ENCODE data around the gene EHMT1.
A peak's percentile ranks its signal among the peaks of the same experiment; 100 is the strongest.
"Not testable (repeated sequence)": the region's sequence is repeated elsewhere in the genome, so short reads cannot be mapped to it uniquely, and the experiment has no call there.

EHMT1 gene

DNA sequence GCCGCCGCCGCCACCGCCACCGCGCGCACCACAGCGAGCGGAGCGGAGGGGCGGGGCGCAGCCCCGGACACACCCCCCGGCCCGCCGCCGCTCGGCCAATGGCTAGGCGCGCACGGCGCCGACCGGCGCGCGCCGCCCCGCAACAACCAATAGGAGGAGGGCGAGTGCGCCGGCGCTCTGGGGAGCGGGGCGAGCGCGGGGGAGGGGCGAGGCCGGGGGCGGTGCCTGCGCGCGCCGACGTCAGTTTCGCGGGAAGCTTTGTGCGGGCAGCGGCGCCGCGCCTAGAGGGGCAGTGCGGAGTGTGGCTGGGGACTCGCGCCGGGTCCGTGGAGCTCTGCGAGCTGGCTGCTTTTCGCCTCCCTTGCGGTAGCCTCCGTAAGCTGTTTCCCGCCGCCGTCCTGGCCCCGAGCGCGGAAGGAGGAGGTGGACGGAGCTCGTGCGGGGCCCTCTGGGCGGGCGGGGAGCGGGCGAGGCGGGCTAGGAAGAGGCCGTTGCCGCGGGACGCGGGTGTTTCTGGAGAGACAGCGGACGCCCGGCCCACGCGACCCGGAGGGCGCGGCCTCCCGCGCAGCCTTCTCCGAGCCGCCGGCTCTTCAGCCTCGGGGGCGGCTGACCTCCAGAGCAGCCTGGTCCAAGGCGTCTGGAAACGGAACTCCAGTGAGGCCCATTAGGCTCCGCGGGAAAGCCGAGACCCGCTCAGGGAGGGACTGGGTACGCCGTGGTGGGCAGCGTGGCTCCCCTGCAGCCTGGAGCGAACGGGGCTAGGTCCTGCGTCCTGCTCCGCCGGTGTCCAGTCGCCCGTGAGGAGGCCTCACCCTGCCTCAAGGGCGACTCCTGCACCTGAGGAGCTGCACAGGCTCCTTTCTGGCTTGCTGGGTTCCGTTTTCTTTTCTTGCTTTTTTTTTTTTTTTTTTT lies 28.1 kb upstream of the EHMT1 start, which contains the start of gene ZMYND19:
ZMYND19 (minus strand) TSS at position 44 of the 915 bp plus-strand sequence. CDS start 249 bp downstream, outside the sequence.
- peak; percentile 97 for DNase-seq (ENCODE audit: low read depth, low spot score)

DNA sequence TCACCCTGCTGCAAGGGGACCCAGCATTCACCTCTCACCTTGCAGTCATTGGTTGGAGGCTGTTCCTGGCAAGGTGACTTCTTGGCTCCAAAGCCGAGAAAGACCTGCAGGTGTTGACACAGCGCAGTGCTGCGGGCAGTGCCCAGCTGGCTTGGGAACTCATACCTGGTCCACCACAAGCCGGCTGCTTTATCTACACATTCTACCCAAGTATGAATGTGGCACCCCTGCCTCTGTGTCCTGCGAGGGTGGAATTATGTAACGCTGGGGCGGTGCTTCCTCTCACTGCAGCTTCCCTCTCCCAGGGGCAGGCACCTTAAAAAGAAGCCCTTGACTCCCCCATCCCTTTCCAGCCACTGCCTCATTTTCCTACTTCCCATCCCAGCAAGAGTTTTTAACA lies 26.0 kb upstream of the EHMT1 start:
- DNase-seq (ENCODE audit: low read depth, low spot score): no peak

DNA sequence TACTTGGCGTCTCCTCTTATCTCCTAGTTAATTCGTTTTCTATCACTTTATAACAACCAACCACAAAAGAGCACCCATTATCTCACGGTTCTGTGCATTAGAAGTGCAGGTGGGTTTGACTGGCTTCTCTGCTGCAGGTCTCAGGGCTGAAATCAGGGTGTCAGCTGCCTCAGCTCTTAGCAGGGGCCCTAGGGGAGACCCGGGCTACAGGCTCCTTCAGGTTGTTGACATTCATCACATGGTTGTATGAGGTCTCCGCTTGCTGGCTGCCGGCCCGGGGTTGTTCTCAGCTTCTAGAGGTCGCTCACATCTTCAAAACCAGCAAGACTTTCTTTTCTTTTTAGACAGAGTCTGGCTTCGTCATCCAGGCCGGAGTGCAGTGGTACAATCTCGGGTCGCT lies 25.6 kb upstream of the EHMT1 start:
- DNase-seq (ENCODE audit: low read depth, low spot score): no peak

DNA sequence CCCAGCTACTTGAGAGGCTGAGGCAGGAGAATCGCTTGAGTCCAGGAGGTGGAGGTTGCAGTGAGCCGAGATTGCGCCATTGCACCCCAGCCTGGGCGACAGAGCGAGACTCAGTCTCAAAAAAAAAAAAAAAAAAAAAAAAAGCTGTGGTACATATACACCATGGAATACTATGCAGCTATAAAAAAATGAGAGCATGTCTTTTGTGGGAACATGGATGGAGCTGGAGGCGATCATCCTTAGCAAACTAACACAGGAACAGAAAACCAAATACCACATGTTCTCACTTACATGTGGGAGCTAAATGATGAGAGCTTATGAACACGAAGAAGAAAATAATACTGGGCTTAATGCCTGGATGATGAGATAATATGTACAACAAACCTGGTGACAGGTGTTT lies 22.2 kb upstream of the EHMT1 start:
- DNase-seq (ENCODE audit: low read depth, low spot score): not testable (repeated sequence)

DNA sequence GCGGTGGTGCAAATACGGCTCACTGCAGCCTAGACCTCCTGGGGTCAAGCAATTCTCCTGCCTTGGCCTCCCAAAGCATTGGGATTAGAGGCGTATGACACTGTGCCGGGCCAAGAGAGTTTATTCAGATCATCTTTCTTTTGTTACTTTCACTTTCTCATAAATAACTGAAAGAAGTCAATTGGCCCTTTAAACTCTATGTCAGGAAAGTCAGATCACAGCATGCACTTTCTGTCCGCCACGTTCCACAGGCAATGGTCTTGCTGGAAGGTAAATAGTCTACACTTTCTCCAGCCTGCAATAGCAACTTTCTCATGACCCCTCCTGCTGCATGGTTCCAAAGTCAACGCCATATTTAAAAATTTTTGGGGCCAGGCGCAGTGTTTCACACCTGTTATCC lies 19.9 kb upstream of the EHMT1 start:
- no peak for DNase-seq (ENCODE audit: low read depth, low spot score)

DNA sequence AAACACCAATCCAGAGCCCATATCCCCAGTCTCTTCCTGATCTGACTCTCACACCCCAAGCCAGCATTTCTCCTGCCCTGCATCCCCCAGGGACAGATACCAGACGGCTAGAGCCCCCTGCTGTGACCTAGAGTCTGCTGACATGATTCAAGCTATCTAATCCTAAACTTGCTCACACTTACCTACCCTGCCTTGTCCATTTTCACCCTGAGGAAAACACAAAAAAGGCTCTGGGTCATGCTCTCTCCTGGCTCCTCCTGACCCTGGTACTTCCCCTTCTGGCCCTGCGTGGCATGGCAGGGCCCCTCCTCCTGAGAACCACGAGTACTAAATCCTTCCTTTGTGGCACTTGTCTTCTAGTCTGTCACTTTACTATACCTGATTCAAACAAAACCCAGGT lies 16.1 kb upstream of the EHMT1 start:
- no peak for DNase-seq (ENCODE audit: low read depth, low spot score)

DNA sequence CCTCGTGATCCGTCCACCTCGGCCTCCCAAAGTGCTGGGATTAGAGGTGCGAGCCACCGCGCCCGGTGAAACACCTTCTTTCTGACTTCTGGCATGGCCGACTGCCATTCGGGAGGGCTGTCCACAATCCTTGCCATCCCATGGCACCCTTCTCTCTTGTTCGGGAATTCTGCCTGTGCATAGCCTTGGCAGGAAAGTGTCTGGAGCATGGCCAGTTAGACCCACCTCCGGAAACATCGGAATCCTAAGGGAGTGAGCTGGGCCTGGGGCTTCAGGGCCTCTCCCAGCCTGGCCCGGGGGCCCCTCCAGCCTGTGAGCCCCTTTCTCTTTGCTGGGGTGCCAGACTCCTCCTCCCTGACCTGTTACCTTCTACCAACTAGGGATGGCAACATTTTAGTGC lies 14.9 kb upstream of the EHMT1 start:
- no peak for DNase-seq (ENCODE audit: low read depth, low spot score)

DNA sequence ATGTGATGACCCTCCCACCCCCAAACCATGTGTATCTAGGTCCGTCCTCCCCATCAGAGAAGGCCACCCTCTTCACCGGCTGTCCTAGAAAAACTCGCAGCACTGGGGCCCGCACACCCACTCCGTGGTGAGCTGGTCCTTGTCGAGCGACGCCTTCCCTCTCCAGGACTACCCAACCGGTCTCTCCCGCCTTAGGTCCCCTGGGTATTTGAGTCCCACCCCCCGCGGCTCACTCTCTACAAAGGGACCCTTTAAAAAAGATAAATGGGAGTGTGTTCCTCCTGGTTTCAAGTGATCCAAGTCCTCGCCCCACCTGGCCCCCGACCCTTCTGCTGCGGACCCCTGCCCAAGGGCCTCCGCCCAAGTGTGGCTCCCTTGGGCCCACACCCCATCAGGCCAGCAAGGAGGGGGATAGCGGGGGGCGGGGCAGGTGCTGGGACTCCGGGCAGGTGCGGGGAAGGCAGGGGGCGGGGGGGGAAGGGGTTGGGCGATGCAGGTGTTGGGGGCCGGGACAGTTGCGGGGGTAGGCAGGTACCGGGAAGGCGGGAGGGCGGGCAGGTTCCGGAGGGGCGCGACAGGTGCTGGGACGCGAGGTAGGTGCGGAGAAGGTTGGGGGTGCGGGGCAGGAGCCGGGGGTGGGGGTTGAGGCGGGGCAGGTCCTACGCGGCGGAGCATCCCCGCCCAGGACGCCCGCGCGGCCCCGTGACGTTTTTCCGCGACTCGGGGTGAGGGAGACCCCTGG lies 14.3 kb upstream of the EHMT1 start:
- no peak for DNase-seq (ENCODE audit: low read depth, low spot score)

DNA sequence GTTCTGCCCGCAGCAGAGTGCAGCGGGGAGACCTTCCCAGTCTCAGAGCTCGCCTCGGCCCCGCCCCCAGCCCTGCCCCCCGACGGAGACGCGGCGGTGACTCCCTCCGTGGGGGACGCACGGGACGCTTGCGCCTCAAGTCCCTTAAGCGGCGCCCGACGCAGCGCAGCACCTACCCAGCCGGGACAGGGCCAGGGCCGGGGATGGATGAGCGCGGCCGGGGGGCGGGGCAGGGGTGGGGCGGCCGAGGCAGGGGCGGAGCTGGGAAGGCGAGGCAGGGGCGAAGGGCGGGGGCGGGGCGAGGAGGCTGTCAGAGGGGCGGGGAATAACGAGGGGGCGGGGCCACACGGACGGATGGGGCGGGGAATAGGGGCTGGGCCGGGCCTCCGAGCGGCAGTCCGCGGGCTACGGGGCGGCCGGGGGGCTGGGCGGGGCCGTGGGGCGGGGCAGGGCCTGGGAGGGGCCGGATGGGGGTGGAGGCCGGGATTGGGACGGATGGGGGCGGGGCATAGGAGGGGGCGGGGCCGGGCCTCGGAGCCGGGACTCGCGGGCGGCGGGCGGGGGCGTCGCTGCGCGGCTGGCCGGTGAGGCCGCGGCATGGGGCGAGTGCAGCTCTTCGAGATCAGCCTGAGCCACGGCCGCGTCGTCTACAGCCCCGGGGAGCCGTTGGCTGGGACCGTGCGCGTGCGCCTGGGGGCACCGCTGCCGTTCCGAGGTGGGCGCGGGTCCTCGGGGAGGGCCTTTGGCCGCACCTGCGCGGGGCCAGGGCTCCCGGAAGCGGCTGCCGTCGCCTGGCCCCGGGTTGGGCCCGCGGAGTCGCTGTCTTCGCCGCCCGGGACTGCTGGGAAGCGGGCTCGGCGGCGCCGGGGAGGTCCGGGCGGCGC lies 13.4 kb upstream of the EHMT1 start, which contains the start of gene ARRDC1:
ARRDC1 (plus strand) TSS at position 566 of the 884 bp plus-strand sequence; CDS start at position 598, 32 bp downstream.
- peak; percentile 93 for DNase-seq (ENCODE audit: low read depth, low spot score)

DNA sequence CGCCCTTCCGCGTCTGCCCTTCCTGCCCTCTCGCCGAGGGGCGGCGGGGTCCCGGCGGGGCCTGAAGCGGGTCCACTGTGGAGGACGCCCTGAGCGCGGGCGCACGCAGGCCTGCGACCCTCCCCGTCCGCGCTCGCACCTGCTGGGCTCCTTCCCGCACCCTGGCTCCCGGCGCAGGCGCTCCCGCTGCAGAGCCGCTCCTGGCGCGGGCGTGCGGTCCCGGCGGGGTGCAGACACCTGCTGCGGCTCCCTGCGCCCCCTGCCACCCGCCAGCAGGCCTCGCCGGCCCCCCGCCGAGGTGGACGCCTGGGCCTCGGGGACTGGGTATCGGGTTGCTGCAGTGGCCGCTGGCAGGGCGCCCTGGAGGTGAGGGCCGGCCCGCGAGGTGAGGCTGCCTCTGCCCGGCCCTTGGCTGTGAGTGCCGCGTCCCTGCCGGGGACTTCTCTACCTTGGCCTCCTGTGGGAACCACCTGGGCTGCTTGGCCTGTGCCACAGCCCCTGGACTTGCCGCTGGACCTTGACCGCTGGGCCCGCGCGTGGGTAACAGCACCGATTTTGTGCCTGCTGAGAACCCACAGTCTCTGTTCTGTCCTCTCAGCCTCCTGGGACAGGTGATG lies 12.7 kb upstream of the EHMT1 start:
- peak; percentile 47 for DNase-seq (ENCODE audit: low read depth, low spot score)

DNA sequence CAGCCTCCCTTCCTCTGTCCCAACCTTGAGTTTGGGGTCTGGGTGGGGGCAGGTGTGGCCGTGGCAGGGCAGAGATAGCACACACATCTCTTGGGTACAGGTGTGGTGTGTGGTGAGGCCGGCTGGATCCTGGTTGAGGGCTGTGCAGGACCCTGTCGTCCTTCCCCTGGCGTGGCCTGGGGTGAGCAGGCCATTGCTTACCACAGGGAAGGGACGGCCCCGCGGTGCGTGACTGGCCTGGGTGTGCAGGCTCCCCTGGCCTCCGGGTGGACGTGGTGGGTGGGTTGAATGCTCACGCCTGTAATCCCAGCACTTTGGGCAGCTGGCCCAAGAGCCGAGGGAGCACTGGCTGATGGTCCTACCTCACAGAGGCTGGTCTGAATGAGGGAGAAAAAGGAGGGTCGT lies 12.1 kb upstream of the EHMT1 start:
- peak; percentile 32 for DNase-seq (ENCODE audit: low read depth, low spot score)

DNA sequence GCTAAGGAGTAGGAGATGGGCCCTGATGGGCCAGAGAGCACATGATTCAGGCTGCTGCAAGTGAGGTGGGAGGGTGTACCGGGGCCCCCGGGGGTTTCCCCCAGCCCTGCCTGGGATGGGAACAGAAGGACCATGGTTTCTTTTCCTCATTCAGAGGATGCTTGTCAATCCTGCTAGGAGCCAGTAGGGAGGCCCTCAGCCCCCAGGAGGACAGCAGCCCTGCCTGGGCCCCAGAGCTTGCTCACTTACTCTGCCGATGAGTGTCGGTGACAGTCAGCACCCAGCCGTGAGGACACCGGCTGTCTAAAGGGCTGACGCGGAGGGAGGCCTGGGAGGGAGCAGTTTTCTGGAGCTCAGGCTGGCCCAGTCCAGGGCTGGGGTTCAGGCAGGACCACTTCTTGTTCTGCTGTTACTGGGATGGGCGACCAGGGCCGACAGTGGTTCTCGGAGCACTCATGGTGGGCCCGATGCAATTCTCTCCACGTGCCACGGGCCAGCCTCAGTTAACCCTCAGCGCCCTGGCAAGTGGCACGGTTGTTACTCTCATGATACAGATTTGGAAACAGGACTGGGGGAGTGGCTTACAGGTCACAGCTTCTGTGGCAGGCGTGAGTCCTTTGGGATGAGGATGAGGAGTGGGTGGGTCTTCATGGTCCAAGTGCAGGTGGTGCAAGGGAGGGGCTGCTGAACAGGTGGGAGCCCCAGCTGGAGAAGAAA lies 11.5 kb upstream of the EHMT1 start:
- peak; percentile 30 for DNase-seq (ENCODE audit: low read depth, low spot score)

DNA sequence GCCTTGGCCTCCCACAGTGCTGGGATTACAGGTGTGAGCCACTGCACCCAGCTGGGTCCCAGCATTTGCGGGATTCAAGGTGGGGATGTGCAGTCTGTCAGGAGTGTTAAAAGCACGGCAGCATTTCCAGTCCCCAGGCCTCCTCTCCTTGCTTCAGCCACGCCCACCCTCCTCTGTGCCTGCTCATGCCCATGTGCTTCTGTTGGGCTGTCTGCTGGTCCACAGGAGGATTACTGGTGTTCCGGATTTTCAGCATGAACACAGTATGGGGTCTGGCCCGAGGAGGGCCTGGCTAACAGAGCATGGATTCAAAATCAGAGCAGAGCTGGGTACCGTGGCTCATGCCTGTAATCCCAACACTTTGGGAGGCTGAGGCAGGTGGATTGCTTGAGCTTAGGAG lies 7.9 kb upstream of the EHMT1 start:
- DNase-seq (ENCODE audit: low read depth, low spot score): no peak

DNA sequence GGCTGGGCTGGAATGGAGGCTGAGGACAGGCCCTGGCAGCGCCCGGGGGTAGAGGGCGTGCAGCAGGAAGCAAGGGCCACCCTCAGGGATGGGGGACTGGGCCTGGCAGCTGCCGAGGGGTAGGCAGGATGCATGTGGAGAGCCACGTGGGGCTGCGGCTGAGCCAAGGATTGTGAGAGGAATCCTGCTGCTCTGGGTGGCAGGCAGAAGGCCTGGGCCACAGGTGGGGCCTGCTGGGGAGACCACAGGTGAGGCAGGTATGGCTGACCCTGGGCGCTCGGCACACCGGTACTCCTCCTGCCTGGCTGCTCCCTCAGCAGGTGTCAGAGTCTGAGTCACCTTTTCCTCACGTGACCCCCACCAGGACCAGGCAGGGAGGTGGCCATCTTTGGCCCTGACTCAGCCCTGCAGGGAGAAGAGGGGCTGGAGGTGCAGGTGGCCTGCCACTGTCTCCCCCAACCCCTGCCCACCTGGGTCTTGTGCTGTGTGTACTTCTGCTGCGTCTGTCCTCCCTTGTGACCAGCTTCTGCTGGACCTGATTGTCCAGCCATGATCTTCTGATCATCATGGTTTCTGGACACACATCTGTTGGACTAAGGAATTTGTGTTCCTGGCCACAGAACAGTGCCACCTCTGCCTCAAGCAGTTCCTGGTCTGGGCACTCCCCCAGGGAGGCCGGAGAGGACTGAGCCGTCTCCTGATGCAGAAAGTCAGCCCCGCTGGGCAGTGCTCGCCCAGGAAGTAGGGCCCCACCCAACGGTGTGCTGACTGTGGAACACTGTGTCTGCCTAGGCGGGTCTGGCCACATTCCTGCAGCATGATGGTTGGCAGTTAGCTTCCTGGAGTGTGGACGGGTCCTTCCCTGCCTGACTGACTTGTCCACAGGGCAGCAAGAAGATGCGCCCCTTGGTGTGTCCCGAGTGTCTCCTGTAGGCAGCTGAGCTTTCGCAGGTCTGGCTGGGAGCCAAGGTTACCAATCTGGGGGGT lies 6.9 kb upstream of the EHMT1 start:
- peak; percentile 76 for DNase-seq (ENCODE audit: low read depth, low spot score)

DNA sequence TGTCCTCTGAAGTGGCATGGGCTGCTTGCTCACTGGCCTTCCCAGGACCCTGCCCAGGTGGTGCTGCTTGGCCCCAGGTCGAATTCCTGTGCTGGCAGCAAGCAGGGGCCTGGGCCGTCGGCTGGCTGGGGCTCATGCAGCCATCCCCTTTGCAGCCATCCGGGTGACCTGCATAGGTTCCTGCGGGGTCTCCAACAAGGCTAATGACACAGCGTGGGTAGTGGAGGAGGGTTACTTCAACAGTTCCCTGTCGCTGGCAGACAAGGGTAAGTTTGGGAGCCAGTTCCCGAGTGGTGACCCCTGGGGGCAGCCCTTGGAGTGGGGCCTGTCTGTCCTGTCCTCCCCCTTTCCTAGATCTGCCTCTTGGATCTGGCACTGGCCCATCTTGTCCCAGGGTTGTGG lies 6.1 kb upstream of the EHMT1 start:
- no peak for DNase-seq (ENCODE audit: low read depth, low spot score)

DNA sequence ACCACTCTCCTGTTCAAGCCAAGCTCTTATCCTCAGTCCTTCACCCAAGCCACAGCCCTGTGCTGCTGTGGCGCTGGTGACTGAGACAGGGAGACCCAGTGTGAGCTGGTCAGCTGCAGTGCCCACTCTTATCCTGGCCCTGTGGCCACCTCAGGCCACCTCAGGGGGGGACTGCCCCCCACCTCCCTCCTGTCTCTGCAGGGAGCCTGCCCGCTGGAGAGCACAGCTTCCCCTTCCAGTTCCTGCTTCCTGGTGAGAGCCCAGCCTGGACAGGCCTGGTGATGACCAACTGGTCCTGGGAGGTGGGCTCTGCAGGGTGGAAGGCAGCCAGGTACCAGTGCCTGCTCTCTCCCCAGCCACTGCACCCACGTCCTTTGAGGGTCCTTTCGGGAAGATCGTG lies 5.5 kb upstream of the EHMT1 start:
- DNase-seq (ENCODE audit: low read depth, low spot score): no peak

DNA sequence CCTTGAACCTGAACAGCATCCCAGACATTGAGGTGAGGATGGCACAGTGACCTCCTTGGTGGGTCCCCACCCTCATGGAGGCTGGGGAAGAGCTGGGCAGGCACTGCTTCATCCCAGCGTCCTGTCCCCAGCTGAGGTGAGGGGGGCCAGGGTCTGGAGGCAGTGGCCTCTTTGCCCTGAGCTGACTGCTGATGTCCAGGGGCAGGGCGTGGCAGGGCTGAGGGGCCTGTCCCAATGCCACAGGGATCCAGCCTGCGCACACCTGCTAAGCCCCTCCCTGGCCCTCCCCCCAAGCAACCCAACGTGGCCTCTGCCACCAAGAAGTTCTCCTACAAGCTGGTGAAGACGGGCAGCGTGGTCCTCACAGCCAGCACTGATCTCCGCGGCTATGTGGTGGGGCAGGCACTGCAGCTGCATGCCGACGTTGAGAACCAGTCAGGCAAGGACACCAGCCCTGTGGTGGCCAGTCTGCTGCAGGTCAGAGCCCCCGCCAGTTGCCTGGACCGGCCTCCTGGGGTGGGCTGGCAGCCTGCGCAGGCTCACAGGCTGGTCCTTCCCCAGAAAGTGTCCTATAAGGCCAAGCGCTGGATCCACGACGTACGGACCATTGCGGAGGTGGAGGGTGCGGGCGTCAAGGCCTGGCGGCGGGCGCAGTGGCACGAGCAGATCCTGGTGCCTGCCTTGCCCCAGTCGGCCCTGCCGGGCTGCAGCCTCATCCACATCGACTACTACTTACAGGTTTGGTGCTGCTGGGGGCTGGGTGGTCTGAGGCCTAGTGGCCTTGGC lies 4.9 kb upstream of the EHMT1 start:
- no peak for DNase-seq (ENCODE audit: low read depth, low spot score)

DNA sequence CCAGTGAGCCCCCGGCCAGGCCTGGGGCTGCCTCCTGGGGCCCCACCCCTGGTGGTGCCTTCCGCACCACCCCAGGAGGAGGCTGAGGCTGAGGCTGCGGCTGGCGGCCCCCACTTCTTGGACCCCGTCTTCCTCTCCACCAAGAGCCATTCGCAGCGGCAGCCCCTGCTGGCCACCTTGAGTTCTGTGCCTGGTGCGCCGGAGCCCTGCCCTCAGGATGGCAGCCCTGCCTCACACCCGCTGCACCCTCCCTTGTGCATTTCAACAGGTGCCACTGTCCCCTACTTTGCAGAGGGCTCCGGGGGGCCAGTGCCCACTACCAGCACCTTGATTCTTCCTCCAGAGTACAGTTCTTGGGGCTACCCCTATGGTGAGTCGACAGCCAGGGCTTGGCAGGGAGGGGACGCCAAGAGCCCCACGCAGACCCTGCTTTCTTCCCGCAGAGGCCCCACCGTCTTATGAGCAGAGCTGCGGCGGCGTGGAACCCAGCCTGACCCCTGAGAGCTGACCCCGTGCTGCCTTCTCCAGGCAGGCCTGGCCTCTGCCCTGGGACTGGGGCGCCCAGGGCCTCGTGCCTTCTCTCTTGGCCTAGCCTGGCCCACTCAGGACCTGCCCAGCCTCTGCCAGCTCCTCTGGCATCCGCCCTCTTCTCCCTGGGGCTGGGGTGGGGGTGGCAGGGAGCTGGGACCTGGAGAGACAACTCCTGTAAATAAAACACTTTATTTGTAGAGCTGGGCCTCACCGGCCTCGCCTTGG lies 4.0 kb upstream of the EHMT1 start:
- DNase-seq (ENCODE audit: low read depth, low spot score): no peak

Data from astrocyte of the hippocampus (primary cell).